ENCODE data around the gene FGD3. TPM values are rescaled to one million over a fixed set of nuclear protein-coding genes. Genes with fewer than 3 reads are reported as not detected.

Gene FGD3
- total RNA-seq, 1 experiment from 2014 or later, result 89.0 TPM

- no peak for DNase-seq
- H3K4me3 ChIP-seq, result no peak overlapping the region
- H3K4me1 ChIP-seq (replicated peaks; ENCODE audit: insufficient read depth), result no peaks in the 10 kb centered on the region
- intact Hi-C loops (cut with micrococcal nuclease; ENCODE audit: unreplicated experiment), result no loop called here
- no peaks in the 10 kb centered on the region for H3K9me3 ChIP-seq (ENCODE audit: insufficient read depth, low read depth)
- TF ChIP-seq, protein P1, sequence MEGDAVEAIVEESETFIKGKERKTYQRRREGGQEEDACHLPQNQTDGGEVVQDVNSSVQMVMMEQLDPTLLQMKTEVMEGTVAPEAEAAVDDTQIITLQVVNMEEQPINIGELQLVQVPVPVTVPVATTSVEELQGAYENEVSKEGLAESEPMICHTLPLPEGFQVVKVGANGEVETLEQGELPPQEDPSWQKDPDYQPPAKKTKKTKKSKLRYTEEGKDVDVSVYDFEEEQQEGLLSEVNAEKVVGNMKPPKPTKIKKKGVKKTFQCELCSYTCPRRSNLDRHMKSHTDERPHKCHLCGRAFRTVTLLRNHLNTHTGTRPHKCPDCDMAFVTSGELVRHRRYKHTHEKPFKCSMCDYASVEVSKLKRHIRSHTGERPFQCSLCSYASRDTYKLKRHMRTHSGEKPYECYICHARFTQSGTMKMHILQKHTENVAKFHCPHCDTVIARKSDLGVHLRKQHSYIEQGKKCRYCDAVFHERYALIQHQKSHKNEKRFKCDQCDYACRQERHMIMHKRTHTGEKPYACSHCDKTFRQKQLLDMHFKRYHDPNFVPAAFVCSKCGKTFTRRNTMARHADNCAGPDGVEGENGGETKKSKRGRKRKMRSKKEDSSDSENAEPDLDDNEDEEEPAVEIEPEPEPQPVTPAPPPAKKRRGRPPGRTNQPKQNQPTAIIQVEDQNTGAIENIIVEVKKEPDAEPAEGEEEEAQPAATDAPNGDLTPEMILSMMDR (conservative IDR thresholded peaks at IDR 0.05), result no peak
- TF ChIP-seq EZH2 (IDR thresholded peaks at IDR 0.05; ENCODE audit: low read depth), result no peak
- H3K4me2 ChIP-seq, result no peak overlapping the region
- H3K9me2 ChIP-seq (ENCODE audit: insufficient read depth), result no peaks in the 10 kb centered on the region
- no peaks in the 10 kb centered on the region for H3K27me3 ChIP-seq (ENCODE audit: insufficient read depth, low read depth)
- no peaks in the 10 kb centered on the region for H4K20me1 ChIP-seq (ENCODE audit: insufficient read depth)
- ChIA-PET CTCF (interaction anchor here (0.7 to 1.1 kb wide), 2 partner anchors 40 to 79 kb away, joined by 3 read pairs; no protein-coding TSS in a partner anchor), POLR2A (ENCODE audit: unreplicated experiment) (interaction anchor here (0.6 kb wide), 1 partner anchor 757 kb away, joined by 3 read pairs; no protein-coding TSS in a partner anchor)
- no peaks in the 10 kb centered on the region for H3K79me2 ChIP-seq (ENCODE audit: low read depth)
- H2AFZ ChIP-seq, result no peak overlapping the region
- no peaks in the 10 kb centered on the region for H3K36me3 ChIP-seq (ENCODE audit: low read depth)
- no peak overlapping the region for H3K27ac ChIP-seq
- no TSS peak for BruUV-seq (replicated peaks)
- H3F3A ChIP-seq (ENCODE audit: insufficient read depth, low read depth), result no peaks in the 10 kb centered on the region
Observed at GRCh38 chr9:93032545-93032944, 85.2 kb downstream of the FGD3 start.

GRCh38 chr9:93033531-93033930, 86.2 kb downstream of the FGD3 start:
- intact Hi-C loops (cut with micrococcal nuclease; ENCODE audit: unreplicated experiment), result no loop called here
- no peaks in the 10 kb centered on the region for H3K9me3 ChIP-seq (ENCODE audit: insufficient read depth, low read depth)
- H3K4me3 ChIP-seq, result no peak overlapping the region
- H2AFZ ChIP-seq, result no peak overlapping the region
- no TSS peak for BruUV-seq (replicated peaks)
- CTCF ChIA-PET, result no interaction called here
- no peaks in the 10 kb centered on the region for H3K27me3 ChIP-seq (ENCODE audit: insufficient read depth, low read depth)
- H3K9me2 ChIP-seq (ENCODE audit: insufficient read depth), result no peaks in the 10 kb centered on the region
- H3K4me1 ChIP-seq (replicated peaks; ENCODE audit: insufficient read depth), result no peaks in the 10 kb centered on the region
- no peaks in the 10 kb centered on the region for H3F3A ChIP-seq (ENCODE audit: insufficient read depth, low read depth)
- H3K36me3 ChIP-seq (ENCODE audit: low read depth), result no peaks in the 10 kb centered on the region
- H3K4me2 ChIP-seq, result no peak overlapping the region
- no peak for TF ChIP-seq EZH2 (IDR thresholded peaks at IDR 0.05; ENCODE audit: low read depth)
- TF ChIP-seq, protein P1 (conservative IDR thresholded peaks at IDR 0.05), result no peak
- POLR2A ChIA-PET (ENCODE audit: unreplicated experiment), result no interaction called here
- no peak for DNase-seq
- no peak overlapping the region for H3K27ac ChIP-seq
- no peaks in the 10 kb centered on the region for H4K20me1 ChIP-seq (ENCODE audit: insufficient read depth)
- H3K79me2 ChIP-seq (ENCODE audit: low read depth), result no peaks in the 10 kb centered on the region

- no peak overlapping the region for H3K27ac ChIP-seq
- BruUV-seq (replicated peaks), result no TSS peak
- H3K4me1 ChIP-seq (replicated peaks; ENCODE audit: insufficient read depth), result no peaks in the 10 kb centered on the region
- no peaks in the 10 kb centered on the region for H3K79me2 ChIP-seq (ENCODE audit: low read depth)
- no peaks in the 10 kb centered on the region for H3K9me2 ChIP-seq (ENCODE audit: insufficient read depth)
- intact Hi-C loops (cut with micrococcal nuclease; ENCODE audit: unreplicated experiment), result no loop called here
- no peaks in the 10 kb centered on the region for H3K27me3 ChIP-seq (ENCODE audit: insufficient read depth, low read depth)
- no peaks in the 10 kb centered on the region for H3F3A ChIP-seq (ENCODE audit: insufficient read depth, low read depth)
- no peak overlapping the region for H2AFZ ChIP-seq
- DNase-seq, result no peak
- H3K4me3 ChIP-seq, result no peak overlapping the region
- CTCF ChIA-PET, result no interaction called here
- POLR2A ChIA-PET (ENCODE audit: unreplicated experiment), result interaction anchor here (0.6 kb wide), 1 partner anchor 81 kb away, joined by 4 read pairs; no protein-coding TSS in a partner anchor
- no peaks in the 10 kb centered on the region for H4K20me1 ChIP-seq (ENCODE audit: insufficient read depth)
- no peaks in the 10 kb centered on the region for H3K36me3 ChIP-seq (ENCODE audit: low read depth)
- no peak overlapping the region for H3K4me2 ChIP-seq
- TF ChIP-seq, protein P1 (conservative IDR thresholded peaks at IDR 0.05), result no peak
- TF ChIP-seq EZH2 (IDR thresholded peaks at IDR 0.05; ENCODE audit: low read depth), result no peak
- H3K9me3 ChIP-seq (ENCODE audit: insufficient read depth, low read depth), result no peaks in the 10 kb centered on the region
Observed at GRCh38 chr9:93035106-93035660, 87.9 kb downstream of the FGD3 start.
